ENCODE measurements around the gene LMBRD1. TPM values are rescaled to one million over a fixed set of nuclear protein-coding genes. Genes with fewer than 3 reads are reported as not detected.

LMBRD1 gene
- total RNA-seq, 1 experiment from 2014 or later, result 27.5 TPM

DNA sequence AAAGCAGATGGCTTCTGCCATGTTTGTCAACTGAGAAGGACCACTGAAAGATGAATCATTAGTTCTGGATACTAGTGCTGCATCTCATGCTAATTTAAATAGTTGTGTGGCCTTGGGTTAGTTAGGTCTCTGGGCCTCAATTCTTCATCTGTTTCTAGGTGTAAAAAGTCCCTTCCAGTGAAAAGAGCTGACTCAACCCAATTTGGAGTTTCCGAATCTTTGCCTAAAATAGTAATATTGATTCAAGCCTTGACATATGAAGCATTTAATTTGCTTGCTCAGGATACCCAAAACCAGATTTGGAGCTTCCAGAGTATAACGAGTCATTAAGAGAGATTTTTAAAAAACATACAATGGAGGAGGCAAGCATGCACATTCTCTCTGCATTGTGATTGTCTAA lies 163.9 kb downstream of the LMBRD1 start:
- Histone ChIP-seq H3K4me3 (ENCODE audit: low read depth, low read length) (no peak overlapping the region), H3K36me3 (ENCODE audit: control insufficient read depth, insufficient read depth, low read length) (no peaks in the 10 kb centered on the region), H3K4me1 (no peaks in the 10 kb centered on the region), H3K9me3 (no peaks in the 10 kb centered on the region), H3K27me3 (replicated peaks; ENCODE audit: control insufficient read depth, insufficient read depth, low read length) (no peaks in the 10 kb centered on the region)
- H3K9me3 Mint-ChIP-seq (ENCODE audit: unreplicated experiment), result no peaks in the 10 kb centered on the region
- intact Hi-C loops (cut with micrococcal nuclease; ENCODE audit: unreplicated experiment), result no loop called here
- DNase-seq, result no peak
- no peak overlapping the region for H3K27ac Mint-ChIP-seq (ENCODE audit: unreplicated experiment)
- H3K4me3 Mint-ChIP-seq (ENCODE audit: unreplicated experiment), result no peak overlapping the region
- ChIA-PET POLR2A (no interaction called here), CTCF (no interaction called here)
- H3K4me1 Mint-ChIP-seq (ENCODE audit: low read depth, unreplicated experiment), result no peaks in the 10 kb centered on the region
- peaks cover 11% of the 10 kb centered on the region for H3K27me3 Mint-ChIP-seq (ENCODE audit: insufficient read depth, unreplicated experiment)
- no TSS peak for BruUV-seq (replicated peaks)
- no peaks in the 10 kb centered on the region for H3K36me3 Mint-ChIP-seq (ENCODE audit: insufficient read depth, unreplicated experiment)
- no peak for TF ChIP-seq CTCF (IDR thresholded peaks at IDR 0.05; ENCODE audit: insufficient read depth in 1 of 2, low read depth in 1 of 2, low read length in 1 of 2, severe bottlenecking in 1 of 2, unreplicated experiment in 1 of 2)

DNA sequence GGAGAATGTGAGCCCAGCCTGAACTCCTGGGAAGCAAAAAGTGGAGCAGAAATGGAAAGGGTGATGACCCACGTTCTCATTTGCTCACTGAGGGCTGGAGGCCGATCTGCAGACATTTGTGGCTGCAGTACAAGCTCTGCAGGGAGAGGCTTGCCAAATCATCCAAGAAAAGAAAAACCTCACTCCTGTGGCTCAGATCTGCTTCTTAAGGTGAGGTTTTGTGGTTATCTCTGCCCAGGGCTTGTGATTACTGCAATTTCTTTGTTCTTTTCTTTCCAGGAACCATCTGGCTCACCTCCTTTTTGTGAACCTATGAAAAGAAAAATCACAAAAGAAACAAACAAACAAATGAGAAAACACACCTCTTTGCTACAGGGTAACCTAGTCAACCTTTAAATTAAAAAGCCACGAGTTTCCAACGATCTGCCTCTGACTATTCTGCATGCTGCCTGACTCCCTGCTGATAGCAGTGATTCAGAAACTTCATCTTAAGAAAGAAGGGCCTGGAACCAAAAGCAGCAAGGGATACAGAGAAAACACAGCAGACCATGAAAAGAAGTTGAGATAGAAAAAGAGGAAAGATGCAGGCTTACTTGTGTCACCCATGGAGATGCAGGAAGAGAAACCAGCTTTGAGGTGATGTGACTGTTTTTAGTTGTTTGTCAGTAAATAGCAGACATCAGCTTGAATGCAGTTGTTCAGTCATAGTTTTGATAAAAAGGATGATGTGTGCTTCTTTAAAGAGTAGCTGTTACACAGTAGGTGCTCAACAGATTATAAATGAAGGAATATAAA lies 165.1 kb downstream of the LMBRD1 start:
- Mint-ChIP-seq H3K4me1 (ENCODE audit: low read depth, unreplicated experiment) (no peaks in the 10 kb centered on the region), H3K36me3 (ENCODE audit: insufficient read depth, unreplicated experiment) (no peaks in the 10 kb centered on the region), H3K9me3 (ENCODE audit: unreplicated experiment) (no peaks in the 10 kb centered on the region), H3K27ac (ENCODE audit: unreplicated experiment) (no peak overlapping the region), H3K4me3 (ENCODE audit: unreplicated experiment) (no peak overlapping the region), H3K27me3 (ENCODE audit: insufficient read depth, unreplicated experiment) (peaks cover 11% of the 10 kb centered on the region)
- ChIA-PET POLR2A (no interaction called here), CTCF (no interaction called here)
- H3K9me3 ChIP-seq, result no peaks in the 10 kb centered on the region; the same call in 1 of the 2 replicates
- no peaks in the 10 kb centered on the region for H3K36me3 ChIP-seq (ENCODE audit: control insufficient read depth, insufficient read depth, low read length)
- H3K27me3 ChIP-seq (replicated peaks; ENCODE audit: control insufficient read depth, insufficient read depth, low read length), result no peaks in the 10 kb centered on the region
- no TSS peak for BruUV-seq (replicated peaks)
- H3K4me3 ChIP-seq (ENCODE audit: low read depth, low read length), result no peak overlapping the region
- H3K4me1 ChIP-seq, result no peaks in the 10 kb centered on the region
- TF ChIP-seq CTCF (IDR thresholded peaks at IDR 0.05; ENCODE audit: insufficient read depth in 1 of 2, low read depth in 1 of 2, low read length in 1 of 2, severe bottlenecking in 1 of 2, unreplicated experiment in 1 of 2), result no peak
- intact Hi-C loops (cut with micrococcal nuclease; ENCODE audit: unreplicated experiment), result no loop called here
- no peak for DNase-seq

GRCh38 chr6:69630767-69631166 lies 166.0 kb downstream of the LMBRD1 start:
- no peak overlapping the region for H3K27ac Mint-ChIP-seq (ENCODE audit: unreplicated experiment)
- H3K4me1 ChIP-seq, result no peaks in the 10 kb centered on the region
- H3K4me3 Mint-ChIP-seq (ENCODE audit: unreplicated experiment), result no peak overlapping the region
- ChIA-PET CTCF (no interaction called here), POLR2A (no interaction called here)
- TF ChIP-seq CTCF (IDR thresholded peaks at IDR 0.05; ENCODE audit: insufficient read depth in 1 of 2, low read depth in 1 of 2, low read length in 1 of 2, severe bottlenecking in 1 of 2, unreplicated experiment in 1 of 2), result no peak
- BruUV-seq (replicated peaks), result no TSS peak
- no peaks in the 10 kb centered on the region for H3K36me3 Mint-ChIP-seq (ENCODE audit: insufficient read depth, unreplicated experiment)
- peaks cover 10% of the 10 kb centered on the region for H3K27me3 Mint-ChIP-seq (ENCODE audit: insufficient read depth, unreplicated experiment)
- H3K4me1 Mint-ChIP-seq (ENCODE audit: low read depth, unreplicated experiment), result no peaks in the 10 kb centered on the region
- H3K9me3 ChIP-seq, result no peaks in the 10 kb centered on the region; the same call in 1 of the 2 replicates
- H3K36me3 ChIP-seq (ENCODE audit: control insufficient read depth, insufficient read depth, low read length), result no peaks in the 10 kb centered on the region
- H3K9me3 Mint-ChIP-seq (ENCODE audit: unreplicated experiment), result no peaks in the 10 kb centered on the region
- H3K27me3 ChIP-seq (replicated peaks; ENCODE audit: control insufficient read depth, insufficient read depth, low read length), result no peaks in the 10 kb centered on the region
- DNase-seq, result no peak
- intact Hi-C loops (cut with micrococcal nuclease; ENCODE audit: unreplicated experiment), result no loop called here
- H3K4me3 ChIP-seq (ENCODE audit: low read depth, low read length), result no peak overlapping the region

Data from Caco-2 (cell line).